ENCODE data around the gene GABRE. TPM values are rescaled to one million over a fixed set of nuclear protein-coding genes. Genes with fewer than 3 reads are reported as not detected.
A peak's percentile ranks its signal among the peaks of the same experiment; 100 is the strongest.

GABRE gene
- total and polyA plus RNA-seq, 2 of the 13 experiments (the other 11 are each of a cell fraction or from before 2014, with no cell fraction given): 12.2 to 66.2 TPM

DNA sequence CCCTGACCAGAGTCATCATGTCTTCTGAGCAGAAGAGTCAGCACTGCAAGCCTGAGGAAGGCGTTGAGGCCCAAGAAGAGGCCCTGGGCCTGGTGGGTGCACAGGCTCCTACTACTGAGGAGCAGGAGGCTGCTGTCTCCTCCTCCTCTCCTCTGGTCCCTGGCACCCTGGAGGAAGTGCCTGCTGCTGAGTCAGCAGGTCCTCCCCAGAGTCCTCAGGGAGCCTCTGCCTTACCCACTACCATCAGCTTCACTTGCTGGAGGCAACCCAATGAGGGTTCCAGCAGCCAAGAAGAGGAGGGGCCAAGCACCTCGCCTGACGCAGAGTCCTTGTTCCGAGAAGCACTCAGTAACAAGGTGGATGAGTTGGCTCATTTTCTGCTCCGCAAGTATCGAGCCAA, 50.8 kb downstream of the GABRE start:
- in situ Hi-C loops (cut with HindIII; ENCODE audit: extremely low pct_ligation_motif_present, low pct_unique_long_range_greater_than_20kb) (no loop called here), intact Hi-C loops (cut with micrococcal nuclease; ENCODE audit: unreplicated experiment) (no loop called here)
- no peak overlapping the region for H2AFZ ChIP-seq (ENCODE audit: low read length)
- H3K27me3 ChIP-seq (ENCODE audit: control insufficient read depth in 1 of 2, insufficient read depth in 2 of 2, low read length in 2 of 2): 0 out of 5 replicates have a peak, but pooled peaks cover 0 to 4% of the 10 kb centered on the region in 2 experiments
- BruUV-seq (replicated peaks): no TSS peak
- no peaks in the 10 kb centered on the region for H3K36me3 ChIP-seq (replicated peaks in 1 of 2; ENCODE audit: control insufficient read depth in 1 of 2, insufficient read depth in 2 of 2, low read length in 2 of 2)
- TF ChIP-seq SRSF9 (IDR thresholded peaks at IDR 0.05; ENCODE audit: borderline replicate concordance, insufficient read depth, low read depth, low read length, poor library complexity, severe bottlenecking): no peak
- no peak for TF ChIP-seq SOX6 (IDR thresholded peaks at IDR 0.05)
- no peak for TF ChIP-seq SOX6 (CRISPR knock-in tag; IDR thresholded peaks at IDR 0.05)
- peak; percentile 24 to 76; a peak in 2 of 4 replicates for TF ChIP-seq MAFK (conservative IDR thresholded peaks at IDR 0.05 in 1 of 2, IDR thresholded peaks at IDR 0.05 in 1 of 2; ENCODE audit: low read length in 2 of 2)
- no peak for TF ChIP-seq ZNF275 (CRISPR knock-in tag; IDR thresholded peaks at IDR 0.05; ENCODE audit: borderline replicate concordance)
- no peak for TF ChIP-seq ZNF337 (CRISPR knock-in tag; IDR thresholded peaks at IDR 0.05; ENCODE audit: borderline replicate concordance, low read depth)
- no peak for ATAC-seq
- DNase-seq (ENCODE audit: low spot score): no peak
- no peak overlapping the region for H3K4me2 ChIP-seq (ENCODE audit: low read depth, low read length)
- H3K4me3 ChIP-seq (replicated peaks in 1 of 3; ENCODE audit: insufficient read depth in 1 of 3, low read depth in 2 of 3, low read length in 3 of 3): no peak overlapping the region
- no peak for FAIRE-seq
- ChIA-PET CTCF (ENCODE audit: low intra/inter-chr PET ratio, low total read pairs) (no interaction called here), POLR2A (no interaction called here)
- WGBS (ENCODE audit: low lambda C conversion rate): no CpG with 5 or more reads among the region's 6 CpGs
- no peaks in the 10 kb centered on the region for H3K9me3 ChIP-seq (ENCODE audit: low read length)
- no peaks in the 10 kb centered on the region for H3K79me2 ChIP-seq (ENCODE audit: insufficient read depth, low read length)
- no peak overlapping the region for H3K27ac ChIP-seq (ENCODE audit: extremely low read length, insufficient read depth, low read length)
- H3K4me1 ChIP-seq (ENCODE audit: insufficient read depth, low read length): no peaks in the 10 kb centered on the region
- H3K9ac ChIP-seq (ENCODE audit: insufficient read depth, low read depth, low read length): no peak overlapping the region
- no peaks in the 10 kb centered on the region for H4K20me1 ChIP-seq (ENCODE audit: insufficient read depth, low read length)

GRCh38 chrX:151922692-151923091, 51.8 kb downstream of the GABRE start:
- Histone ChIP-seq H3K27ac (ENCODE audit: extremely low read length, insufficient read depth, low read length) (no peak overlapping the region), H3K36me3 (replicated peaks in 1 of 2; ENCODE audit: control insufficient read depth in 1 of 2, insufficient read depth in 2 of 2, low read length in 2 of 2) (no peaks in the 10 kb centered on the region), H3K4me3 (replicated peaks in 1 of 3; ENCODE audit: insufficient read depth in 1 of 3, low read depth in 2 of 3, low read length in 3 of 3) (no peak overlapping the region), H3K4me2 (ENCODE audit: low read depth, low read length) (no peak overlapping the region), H3K27me3 (ENCODE audit: control insufficient read depth in 1 of 2, insufficient read depth in 2 of 2, low read length in 2 of 2) (0 out of 5 replicates have a peak, but pooled peaks cover 0 to 4% of the 10 kb centered on the region in 2 experiments), H3K9me3 (ENCODE audit: low read length) (no peaks in the 10 kb centered on the region), H4K20me1 (ENCODE audit: insufficient read depth, low read length) (no peaks in the 10 kb centered on the region), H2AFZ (ENCODE audit: low read length) (no peak overlapping the region), H3K4me1 (ENCODE audit: insufficient read depth, low read length) (no peaks in the 10 kb centered on the region), H3K9ac (ENCODE audit: insufficient read depth, low read depth, low read length) (no peak overlapping the region), H3K79me2 (ENCODE audit: insufficient read depth, low read length) (no peaks in the 10 kb centered on the region)
- no peak for DNase-seq (ENCODE audit: low spot score)
- no peak for FAIRE-seq
- ChIA-PET POLR2A (no interaction called here), CTCF (ENCODE audit: low intra/inter-chr PET ratio, low total read pairs) (no interaction called here)
- in situ Hi-C loops (cut with HindIII; ENCODE audit: extremely low pct_ligation_motif_present, low pct_unique_long_range_greater_than_20kb): no loop called here
- intact Hi-C loops (cut with micrococcal nuclease; ENCODE audit: unreplicated experiment): no loop called here
- TF ChIP-seq ZNF33B (CRISPR knock-in tag; IDR thresholded peaks at IDR 0.05): no peak
- no peak for TF ChIP-seq ZNF34 (CRISPR knock-in tag; IDR thresholded peaks at IDR 0.05; ENCODE audit: borderline replicate concordance)
- no peak for TF ChIP-seq MBD4 (IDR thresholded peaks at IDR 0.05; ENCODE audit: borderline replicate concordance, low read length)
- TF ChIP-seq SALL1 (CRISPR knock-in tag; IDR thresholded peaks at IDR 0.05): no peak
- TF ChIP-seq ZBTB1 (CRISPR knock-in tag; IDR thresholded peaks at IDR 0.05; ENCODE audit: borderline replicate concordance): no peak
- TF ChIP-seq, protein P1, sequence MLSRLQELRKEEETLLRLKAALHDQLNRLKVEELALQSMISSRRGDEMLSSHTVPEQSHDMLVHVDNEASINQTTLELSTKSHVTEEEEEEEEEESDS (CRISPR knock-in tag; IDR thresholded peaks at IDR 0.05; ENCODE audit: borderline replicate concordance): no peak
- TF ChIP-seq JDP2 (CRISPR knock-in tag; IDR thresholded peaks at IDR 0.05; ENCODE audit: borderline replicate concordance): no peak
- no TSS peak for BruUV-seq (replicated peaks)
- no CpG with 5 or more reads among the region's 5 CpGs for WGBS (ENCODE audit: low lambda C conversion rate)
- no peak for ATAC-seq

Data from HepG2 (cell line).